K562 (cell line): ENCODE data around the gene LATS2. TPM values are rescaled to one million over a fixed set of nuclear protein-coding genes. Genes with fewer than 3 reads are reported as not detected.

Source experiments
- ASH1L ChIP-seq: fragments of 450-650 bp; IDR thresholded peaks from 2 replicates; pipeline ENCODE4 v1.6.1; 2018; ENCODE audit warnings: borderline replicate concordance, mild to moderate bottlenecking, low read depth; ENCODE audit not compliant: partially characterized antibody
- C11orf30 ChIP-seq: fragments of 450-650 bp; IDR thresholded peaks from 2 replicates; pipeline ENCODE4 v1.6.1; 2016; ENCODE audit warnings: low read depth, mild to moderate bottlenecking
- CBFA2T3 ChIP-seq: fragments of 450-650 bp; IDR thresholded peaks from 2 replicates; pipeline ENCODE4 v1.6.1; 2017
- CC2D1A ChIP-seq: fragments of 450-650 bp; IDR thresholded peaks from 2 replicates; pipeline ENCODE4 v1.6.1; 2017; ENCODE audit warnings: mild to moderate bottlenecking
- CEBPB ChIP-seq: fragments of 450-650 bp; IDR thresholded peaks from 2 replicates; pipeline ENCODE4 v1.6.1; 2016; ENCODE audit warnings: missing genetic modification characterization, missing compliant biosample characterization
- FOXA3 ChIP-seq, 2 experiments: fragments of 450-650 bp in 1 of 2; sonication (generic) in 1 of 2; formaldehyde crosslinking; IDR thresholded peaks in 1 of 2; conservative IDR thresholded peaks in 1 of 2; 2 replicates each; pipeline versions ENCODE4 v1.4.0 to v1.8.0; 2020 to 2022; ENCODE audit warnings: mild to moderate bottlenecking in 2 of 2, missing genetic modification reagents in 1 of 2
- FOXK2 ChIP-seq, 2 experiments: fragments of 450-650 bp; IDR thresholded peaks in 1 of 2; conservative IDR thresholded peaks in 1 of 2; 2 replicates each; pipeline ENCODE4 v1.6.1; 2016; ENCODE audit warnings: low read depth in 2 of 2, mild to moderate bottlenecking in 1 of 2
- FOXM1 ChIP-seq, 2 experiments: fragments of 450-650 bp in 1 of 2; sonication (generic) in 1 of 2; formaldehyde crosslinking in 1 of 2; IDR thresholded peaks; 2 replicates each; pipeline versions ENCODE4 v1.6.1 to v1.9.0; 2017 to 2022; ENCODE audit warnings: low read depth in 2 of 2, mild to moderate bottlenecking in 2 of 2, missing genetic modification reagents in 1 of 2, moderate library complexity in 1 of 2
- HOXB6 ChIP-seq: fragments of 250-450 bp; sonication (Bioruptor Pico); IDR thresholded peaks from 2 replicates; pipeline ENCODE4 v1.5.1; 2022; ENCODE audit warnings: mild to moderate bottlenecking, borderline replicate concordance
- NFYB ChIP-seq: IDR thresholded peaks from 2 replicates; pipeline ENCODE4 v1.6.1; 2011; ENCODE audit warnings: mild to moderate bottlenecking, moderate library complexity; ENCODE audit not compliant: insufficient read length; ENCODE audit errors: extremely low read depth
- NR2F6 ChIP-seq: fragments of 450-650 bp; formaldehyde crosslinking; IDR thresholded peaks from 2 replicates; pipeline ENCODE4 v1.4.0; 2020; ENCODE audit warnings: mild to moderate bottlenecking
- U2AF1 ChIP-seq: fragments of 200-400 bp; formaldehyde crosslinking; optimal IDR thresholded peaks from 2 replicates; pipeline ENCODE3; 2017; ENCODE audit warnings: mild to moderate bottlenecking, low read depth, low read length, moderate library complexity
- ZNF384 ChIP-seq: IDR thresholded peaks from 2 replicates; pipeline ENCODE4 v1.6.1; 2012; ENCODE audit warnings: low read depth, low read length, improper control_type of control experiment
- polyA plus RNA-seq, 8 experiments: library from polyadenylated mRNA; depleted of rRNA in 4 of 8; stranded (reverse) in 5 of 8; unstranded in 3 of 8; fragments of >200 nt; fragmentation: Nextera tagmentation in 2 of 8; fragmentation: Illumina TruSeq in 1 of 8; extraction: Ambion mirVana in 2 of 8; extraction: Trizol in 1 of 8; gene quantifications; 2 replicates each; pipeline versions ENCODE4 v1.2.1 to v1.2.3, GENCODE V29; 2011 to 2014; ENCODE audit warnings: inconsistent platforms in 1 of 8, missing spikeins in 1 of 8
- total RNA-seq, 7 experiments: library from RNA; depleted of rRNA in 6 of 7; stranded (reverse); fragments of >200 nt in 6 of 7; fragmentation: Illumina TruSeq in 2 of 7; extraction: Trizol in 2 of 7; gene quantifications; 2 replicates each; pipeline versions ENCODE4 v1.2.1 to v1.2.3, GENCODE V29; 2011 to 2021; ENCODE audit warnings: low replicate concordance in 1 of 7
- TF ChIP-seq, protein P1 (sequence below): fragments of 450-650 bp; formaldehyde crosslinking; IDR thresholded peaks from 2 replicates; pipeline ENCODE4 v1.4.0; 2022; ENCODE audit warnings: missing genetic modification characterization
- TF ChIP-seq, protein P2 (sequence below), 2 experiments: fragments of 450-650 bp in 1 of 2; sonication (generic) in 1 of 2; formaldehyde crosslinking in 1 of 2; IDR thresholded peaks; 2 replicates each; pipeline versions ENCODE4 v1.7.1 to v1.9.0; 2016 to 2022; ENCODE audit warnings: inconsistent platforms in 1 of 2, mild to moderate bottlenecking in 1 of 2, missing genetic modification reagents in 1 of 2
- TF ChIP-seq, protein P3 (sequence below): sonication (generic); IDR thresholded peaks from 2 replicates; pipeline ENCODE4 v1.6.1; 2016

Gene LATS2
- total and polyA plus RNA-seq, 9 of the 15 experiments (the other 6 are each of a cell fraction or from before 2014, with no cell fraction given): 0.18 to 3.7 (median 0.76) TPM

DNA sequence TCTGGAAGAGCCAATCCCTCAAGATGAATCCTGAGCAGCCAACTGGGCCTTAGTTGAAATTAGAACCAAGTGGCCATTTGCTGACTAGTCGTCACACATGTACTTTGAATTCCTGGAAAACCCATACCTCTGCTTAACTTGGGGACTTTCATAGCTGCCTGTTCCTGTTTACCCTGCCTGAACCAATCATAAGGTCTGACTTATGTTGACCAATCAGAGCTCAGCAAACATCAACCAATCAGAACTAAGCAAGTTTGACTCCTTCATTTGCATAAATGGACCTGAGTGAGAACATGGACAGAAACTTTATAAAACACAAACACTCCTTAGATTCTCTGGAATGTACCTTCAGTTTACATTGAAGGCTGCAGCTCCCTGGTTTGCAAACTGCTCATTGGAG is 50.8 kb downstream of the LATS2 start (continued):
- TF ChIP-seq NFYB (peak; percentile 23), C11orf30 (no peak), NR2F6 (CRISPR knock-in tag) (no peak), FOXM1 (IDR thresholded peaks at IDR 0.05; ENCODE audit: low read depth) (no peak), FOXM1 (CRISPR knock-in tag; IDR thresholded peaks at IDR 0.05; ENCODE audit: low read depth) (no peak), ZNF384 (no peak), HOXB6 (CRISPR knock-in tag) (no peak), U2AF1 (no peak), CEBPB (tag) (no peak), CC2D1A (peak; percentile 93), CBFA2T3 (no peak), ASH1L (peak; percentile 41), FOXA3 (CRISPR knock-in tag; conservative IDR thresholded peaks at IDR 0.05 in 1 of 2, IDR thresholded peaks at IDR 0.05 in 1 of 2) (no peak), FOXK2 (conservative IDR thresholded peaks at IDR 0.05 in 1 of 2, IDR thresholded peaks at IDR 0.05 in 1 of 2; ENCODE audit: low read depth in 2 of 2) (peak; percentile 50 to 70; a peak in 2 of 4 replicates)
- TF ChIP-seq, protein P1, sequence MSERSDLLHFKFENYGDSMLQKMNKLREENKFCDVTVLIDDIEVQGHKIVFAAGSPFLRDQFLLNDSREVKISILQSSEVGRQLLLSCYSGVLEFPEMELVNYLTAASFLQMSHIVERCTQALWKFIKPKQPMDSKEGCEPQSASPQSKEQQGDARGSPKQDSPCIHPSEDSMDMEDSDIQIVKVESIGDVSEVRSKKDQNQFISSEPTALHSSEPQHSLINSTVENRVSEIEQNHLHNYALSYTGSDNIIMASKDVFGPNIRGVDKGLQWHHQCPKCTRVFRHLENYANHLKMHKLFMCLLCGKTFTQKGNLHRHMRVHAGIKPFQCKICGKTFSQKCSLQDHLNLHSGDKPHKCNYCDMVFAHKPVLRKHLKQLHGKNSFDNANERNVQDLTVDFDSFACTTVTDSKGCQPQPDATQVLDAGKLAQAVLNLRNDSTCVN: no peak
- TF ChIP-seq, protein P2, sequence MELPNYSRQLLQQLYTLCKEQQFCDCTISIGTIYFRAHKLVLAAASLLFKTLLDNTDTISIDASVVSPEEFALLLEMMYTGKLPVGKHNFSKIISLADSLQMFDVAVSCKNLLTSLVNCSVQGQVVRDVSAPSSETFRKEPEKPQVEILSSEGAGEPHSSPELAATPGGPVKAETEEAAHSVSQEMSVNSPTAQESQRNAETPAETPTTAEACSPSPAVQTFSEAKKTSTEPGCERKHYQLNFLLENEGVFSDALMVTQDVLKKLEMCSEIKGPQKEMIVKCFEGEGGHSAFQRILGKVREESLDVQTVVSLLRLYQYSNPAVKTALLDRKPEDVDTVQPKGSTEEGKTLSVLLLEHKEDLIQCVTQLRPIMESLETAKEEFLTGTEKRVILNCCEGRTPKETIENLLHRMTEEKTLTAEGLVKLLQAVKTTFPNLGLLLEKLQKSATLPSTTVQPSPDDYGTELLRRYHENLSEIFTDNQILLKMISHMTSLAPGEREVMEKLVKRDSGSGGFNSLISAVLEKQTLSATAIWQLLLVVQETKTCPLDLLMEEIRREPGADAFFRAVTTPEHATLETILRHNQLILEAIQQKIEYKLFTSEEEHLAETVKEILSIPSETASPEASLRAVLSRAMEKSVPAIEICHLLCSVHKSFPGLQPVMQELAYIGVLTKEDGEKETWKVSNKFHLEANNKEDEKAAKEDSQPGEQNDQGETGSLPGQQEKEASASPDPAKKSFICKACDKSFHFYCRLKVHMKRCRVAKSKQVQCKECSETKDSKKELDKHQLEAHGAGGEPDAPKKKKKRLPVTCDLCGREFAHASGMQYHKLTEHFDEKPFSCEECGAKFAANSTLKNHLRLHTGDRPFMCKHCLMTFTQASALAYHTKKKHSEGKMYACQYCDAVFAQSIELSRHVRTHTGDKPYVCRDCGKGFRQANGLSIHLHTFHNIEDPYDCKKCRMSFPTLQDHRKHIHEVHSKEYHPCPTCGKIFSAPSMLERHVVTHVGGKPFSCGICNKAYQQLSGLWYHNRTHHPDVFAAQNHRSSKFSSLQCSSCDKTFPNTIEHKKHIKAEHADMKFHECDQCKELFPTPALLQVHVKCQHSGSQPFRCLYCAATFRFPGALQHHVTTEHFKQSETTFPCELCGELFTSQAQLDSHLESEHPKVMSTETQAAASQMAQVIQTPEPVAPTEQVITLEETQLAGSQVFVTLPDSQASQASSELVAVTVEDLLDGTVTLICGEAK (IDR thresholded peaks at IDR 0.05): peak; percentile 55
- TF ChIP-seq, protein P2 (CRISPR knock-in tag; IDR thresholded peaks at IDR 0.05): no peak
- TF ChIP-seq, protein P3, sequence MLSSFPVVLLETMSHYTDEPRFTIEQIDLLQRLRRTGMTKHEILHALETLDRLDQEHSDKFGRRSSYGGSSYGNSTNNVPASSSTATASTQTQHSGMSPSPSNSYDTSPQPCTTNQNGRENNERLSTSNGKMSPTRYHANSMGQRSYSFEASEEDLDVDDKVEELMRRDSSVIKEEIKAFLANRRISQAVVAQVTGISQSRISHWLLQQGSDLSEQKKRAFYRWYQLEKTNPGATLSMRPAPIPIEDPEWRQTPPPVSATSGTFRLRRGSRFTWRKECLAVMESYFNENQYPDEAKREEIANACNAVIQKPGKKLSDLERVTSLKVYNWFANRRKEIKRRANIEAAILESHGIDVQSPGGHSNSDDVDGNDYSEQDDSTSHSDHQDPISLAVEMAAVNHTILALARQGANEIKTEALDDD: peak; percentile 57; the same call in 1 of the 2 replicates
